ENCODE results near the gene DLEC1. TPM values are rescaled to one million over a fixed set of nuclear protein-coding genes. Genes with fewer than 3 reads are reported as not detected.

The DLEC1 gene
- total RNA-seq, 4 donors from 2014 or later, result 0.19 to 0.42 (median 0.37) TPM

GRCh38 chr3:37991109-37991508, 47.9 kb upstream of the DLEC1 start:
- 56% methylated on average over 6 of the region's 6 CpGs for WGBS
- no peak overlapping the region for H3K27ac ChIP-seq (replicated peaks in 1 of 4)
- TF ChIP-seq POLR2A (IDR thresholded peaks at IDR 0.05; ENCODE audit: low read depth) (no peak), POLR2AphosphoS5 (IDR thresholded peaks at IDR 0.05) (no peak), EP300 (IDR thresholded peaks at IDR 0.05) (no peak), CTCF (IDR thresholded peaks at IDR 0.05) (no peak)
- peaks cover 4 to 22% (median 18%) of the 10 kb centered on the region in 4 donors for H3K4me1 ChIP-seq
- H3K4me3 ChIP-seq, result no peak overlapping the region
- no peak for DNase-seq (ENCODE audit: extremely low spot score)
- no peaks in the 10 kb centered on the region for H3K9me3 ChIP-seq
- H3K36me3 ChIP-seq, result no peaks in the 10 kb centered on the region
- H3K27me3 ChIP-seq, result no peaks in the 10 kb centered on the region
- intact Hi-C loops (cut with DNase I), result no loop called here

GRCh38 chr3:37991823-37992222, 47.2 kb upstream of the DLEC1 start:
- no peaks in the 10 kb centered on the region for H3K9me3 ChIP-seq
- no peak for DNase-seq (ENCODE audit: extremely low spot score)
- no peak overlapping the region for H3K4me3 ChIP-seq
- H3K4me1 ChIP-seq, result peaks cover 4 to 22% (median 18%) of the 10 kb centered on the region in 4 donors
- no peaks in the 10 kb centered on the region for H3K27me3 ChIP-seq
- TF ChIP-seq POLR2A (IDR thresholded peaks at IDR 0.05; ENCODE audit: low read depth), result no peak
- TF ChIP-seq CTCF (IDR thresholded peaks at IDR 0.05), result no peak
- TF ChIP-seq POLR2AphosphoS5 (IDR thresholded peaks at IDR 0.05), result no peak
- TF ChIP-seq EP300 (IDR thresholded peaks at IDR 0.05), result no peak
- no peak overlapping the region for H3K27ac ChIP-seq (replicated peaks in 1 of 4)
- H3K36me3 ChIP-seq, result no peaks in the 10 kb centered on the region
- intact Hi-C loops (cut with DNase I), result no loop called here
- WGBS, result 86% methylated on average over 7 of the region's 7 CpGs

- TF ChIP-seq POLR2AphosphoS5 (IDR thresholded peaks at IDR 0.05) (no peak), POLR2A (IDR thresholded peaks at IDR 0.05; ENCODE audit: low read depth) (no peak), EP300 (IDR thresholded peaks at IDR 0.05) (no peak), CTCF (IDR thresholded peaks at IDR 0.05) (no peak)
- Histone ChIP-seq H3K9me3 (no peaks in the 10 kb centered on the region), H3K27ac (replicated peaks in 1 of 4) (no peak overlapping the region), H3K27me3 (no peaks in the 10 kb centered on the region), H3K4me3 (no peak overlapping the region), H3K36me3 (no peaks in the 10 kb centered on the region), H3K4me1 (peaks cover 4 to 28% (median 20%) of the 10 kb centered on the region in 4 donors)
- 90% methylated on average over 9 of the region's 9 CpGs for WGBS
- intact Hi-C loops (cut with DNase I), result no loop called here
- DNase-seq (ENCODE audit: extremely low spot score), result no peak
Observed at GRCh38 chr3:37992271-37993066, 46.5 kb upstream of the DLEC1 start.

- 86% methylated on average over 8 of the region's 8 CpGs for WGBS
- H3K27ac ChIP-seq (replicated peaks in 1 of 4), result peak overlapping the region in 1 of 4 donors; percentile 85
- H3K4me3 ChIP-seq, result peak overlapping the region in 1 of 4 donors; percentile 73
- intact Hi-C loops (cut with DNase I), result no loop called here
- H3K9me3 ChIP-seq, result no peaks in the 10 kb centered on the region
- no peak for DNase-seq (ENCODE audit: extremely low spot score)
- no peaks in the 10 kb centered on the region for H3K36me3 ChIP-seq
- peaks cover 8 to 34% (median 26%) of the 10 kb centered on the region in 4 donors for H3K4me1 ChIP-seq
- no peaks in the 10 kb centered on the region for H3K27me3 ChIP-seq
- no peak for TF ChIP-seq POLR2A (IDR thresholded peaks at IDR 0.05; ENCODE audit: low read depth)
- TF ChIP-seq POLR2AphosphoS5 (IDR thresholded peaks at IDR 0.05), result no peak
- TF ChIP-seq CTCF (IDR thresholded peaks at IDR 0.05), result no peak
- no peak for TF ChIP-seq EP300 (IDR thresholded peaks at IDR 0.05)
Observed at GRCh38 chr3:37993067-37993455, 45.9 kb upstream of the DLEC1 start.

Measured in esophagus muscularis mucosa (tissue), 4 donors.